K562 (cell line): ENCODE data around the gene CLDN7. TPM values are rescaled to one million over a fixed set of nuclear protein-coding genes. Genes with fewer than 3 reads are reported as not detected.

Source experiments
- CAMTA2 ChIP-seq: fragments of 250-450 bp; sonication (Bioruptor Pico); conservative IDR thresholded peaks from 2 replicates; pipeline ENCODE4 v1.5.1; 2022
- CBFA2T3 ChIP-seq: fragments of 450-650 bp; IDR thresholded peaks from 2 replicates; pipeline ENCODE4 v1.6.1; 2017
- CHCHD3 ChIP-seq: fragments of 250-450 bp; sonication (Bioruptor Pico); IDR thresholded peaks from 2 replicates; pipeline ENCODE4 v2.1.2; 2022; ENCODE audit warnings: mild to moderate bottlenecking
- CREB1 ChIP-seq, 2 experiments: sonication (generic) in 1 of 2; formaldehyde crosslinking in 1 of 2; IDR thresholded peaks; 2 replicates each; pipeline versions ENCODE4 v1.6.1 to v1.8.0; 2012 to 2022; ENCODE audit warnings: inconsistent platforms in 1 of 2, mild to moderate bottlenecking in 1 of 2, missing genetic modification reagents in 1 of 2, moderate library complexity in 1 of 2
- HDGF ChIP-seq: fragments of 450-650 bp; IDR thresholded peaks from 2 replicates; pipeline ENCODE4 v1.6.1; 2016
- MAFG ChIP-seq: fragments of 450-650 bp; conservative IDR thresholded peaks from 2 replicates; pipeline ENCODE4 v1.6.1; 2016; ENCODE audit warnings: missing genetic modification characterization, missing compliant biosample characterization
- MIER1 ChIP-seq: fragments of 450-650 bp; IDR thresholded peaks from 2 replicates; pipeline ENCODE4 v1.6.1; 2016; ENCODE audit warnings: antibody characterized with exemption, mild to moderate bottlenecking, low read depth
- MYBL2 ChIP-seq, 2 experiments: fragments of 450-650 bp in 1 of 2; sonication (generic) in 1 of 2; formaldehyde crosslinking in 1 of 2; IDR thresholded peaks; 2 replicates each; pipeline versions ENCODE4 v1.6.1 to v1.8.1; 2017 to 2022; ENCODE audit warnings: borderline replicate concordance in 1 of 2, inconsistent platforms in 1 of 2, low read depth in 1 of 2, mild to moderate bottlenecking in 1 of 2, missing genetic modification reagents in 1 of 2, moderate library complexity in 1 of 2
- PRPF4 ChIP-seq: fragments of 200-400 bp; formaldehyde crosslinking; IDR thresholded peaks from one replicate; pipeline ENCODE4 v1.6.1; 2017; ENCODE audit warnings: low read length, low read depth, mild to moderate bottlenecking; ENCODE audit not compliant: insufficient read depth, poor library complexity, severe bottlenecking
- RAD51 ChIP-seq: fragments of 450-650 bp; IDR thresholded peaks from 2 replicates; pipeline ENCODE4 v1.7.1; 2016; ENCODE audit warnings: low read depth, mild to moderate bottlenecking, borderline replicate concordance
- SAP30 ChIP-seq: fragments of 200-600 bp; sonication (generic); IDR thresholded peaks from 2 replicates; pipeline ENCODE4 v1.6.1; 2012; ENCODE audit warnings: borderline replicate concordance, low read depth, mild to moderate bottlenecking, moderate library complexity, low read length, control low read depth, inconsistent platforms; ENCODE audit not compliant: insufficient read depth, poor library complexity, severe bottlenecking
- TAF1 ChIP-seq: IDR thresholded peaks from 2 replicates; pipeline ENCODE4 v1.6.1; 2011; ENCODE audit warnings: mild to moderate bottlenecking, low read length, moderate library complexity; ENCODE audit not compliant: insufficient read depth, control insufficient read depth, severe bottlenecking; ENCODE audit errors: extremely low read depth
- TBP ChIP-seq: optimal IDR thresholded peaks from 2 replicates; pipeline ENCODE3; 2011; ENCODE audit warnings: low read depth, low read length, improper control_type of control experiment
- ZBTB5 ChIP-seq: fragments of 450-650 bp; IDR thresholded peaks from 2 replicates; pipeline ENCODE4 v1.6.1; 2017; ENCODE audit warnings: antibody characterized with exemption
- polyA plus RNA-seq, 8 experiments: library from polyadenylated mRNA; depleted of rRNA in 4 of 8; stranded (reverse) in 5 of 8; unstranded in 3 of 8; fragments of >200 nt; fragmentation: Nextera tagmentation in 2 of 8; fragmentation: Illumina TruSeq in 1 of 8; extraction: Ambion mirVana in 2 of 8; extraction: Trizol in 1 of 8; gene quantifications; 2 replicates each; pipeline versions ENCODE4 v1.2.1 to v1.2.3, GENCODE V29; 2011 to 2014; ENCODE audit warnings: inconsistent platforms in 1 of 8, missing spikeins in 1 of 8
- total RNA-seq, 7 experiments: library from RNA; depleted of rRNA in 6 of 7; stranded (reverse); fragments of >200 nt in 6 of 7; fragmentation: Illumina TruSeq in 2 of 7; extraction: Trizol in 2 of 7; gene quantifications; 2 replicates each; pipeline versions ENCODE4 v1.2.1 to v1.2.3, GENCODE V29; 2011 to 2021; ENCODE audit warnings: low replicate concordance in 1 of 7
- TF ChIP-seq, protein P1 (sequence below): fragments of 150-350 bp; IDR thresholded peaks from 2 replicates; pipeline ENCODE4 v1.6.1; 2014; ENCODE audit warnings: low read depth, mild to moderate bottlenecking, low read length, borderline replicate concordance
- TF ChIP-seq, protein P2 (sequence below), 2 experiments: IDR thresholded peaks; 2 replicates each; pipeline ENCODE4 v1.6.1; 2011; ENCODE audit warnings: borderline replicate concordance in 1 of 2, control low read depth in 1 of 2, low read depth in 1 of 2, low read length in 1 of 2, mild to moderate bottlenecking in 1 of 2, mixed read lengths in 1 of 2, moderate library complexity in 1 of 2; ENCODE audit not compliant: insufficient read depth in 1 of 2, insufficient read length in 1 of 2, poor library complexity in 1 of 2, severe bottlenecking in 1 of 2; ENCODE audit errors: extremely low read depth in 1 of 2
- TF ChIP-seq, protein P3 (sequence below): fragments of 450-650 bp; IDR thresholded peaks from 2 replicates; pipeline ENCODE4 v1.6.1; 2016; ENCODE audit warnings: antibody characterized with exemption

Gene CLDN7
- total and polyA plus RNA-seq, 9 of the 15 experiments (the other 6 are each of a cell fraction or from before 2014, with no cell fraction given), result 2.2 to 14.5 (median 7.6) TPM

DNA sequence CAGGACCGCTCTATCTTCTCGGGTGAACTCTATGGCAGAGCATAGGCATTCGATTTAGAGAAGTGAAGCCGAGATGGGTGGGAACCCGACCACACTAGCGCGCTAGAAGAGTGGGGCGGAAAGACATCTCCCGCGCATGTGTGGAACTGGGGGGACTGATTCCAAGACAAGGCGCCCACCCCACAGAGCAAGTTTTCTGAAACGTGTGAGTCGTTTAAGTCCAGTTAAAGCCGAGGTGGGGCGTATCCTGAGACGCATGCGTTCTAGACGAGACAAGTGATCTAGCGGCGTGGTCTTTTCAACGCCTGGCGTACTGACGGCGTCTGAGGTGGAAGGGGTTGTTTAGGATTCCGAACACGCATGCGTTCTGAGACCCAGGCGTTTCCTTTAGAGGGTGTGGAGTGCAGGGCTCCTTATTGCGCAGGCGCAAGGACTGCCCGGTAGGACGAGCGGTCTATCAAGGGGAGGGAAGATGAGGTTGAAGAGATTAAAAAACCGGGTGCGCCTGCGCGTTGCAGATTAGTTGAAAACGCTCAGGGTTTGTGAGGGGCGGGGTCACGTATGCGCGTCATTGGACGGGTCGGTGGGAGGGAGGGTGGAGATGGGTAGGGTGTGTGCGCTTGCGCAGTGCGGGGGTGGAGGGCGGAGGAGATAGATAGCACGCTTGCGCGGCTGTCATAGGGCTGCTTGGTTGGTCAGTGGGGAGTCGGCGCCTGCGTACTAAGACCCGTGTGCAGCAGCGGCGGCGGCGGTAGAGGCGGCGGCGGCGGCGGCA lies 44.8 kb upstream of the CLDN7 start, which contains the start of gene EIF5A (continued):
- TF ChIP-seq ZBTB5 (no peak), SAP30 (peak; percentile 37), CAMTA2 (CRISPR knock-in tag) (no peak), RAD51 (no peak), MAFG (no peak), CBFA2T3 (no peak), TBP (peak; percentile 58), PRPF4 (no peak), CHCHD3 (CRISPR knock-in tag) (no peak), TAF1 (peak; percentile 85), HDGF (peak; percentile 72; the same call in 1 of the 2 replicates), MYBL2 (IDR thresholded peaks at IDR 0.05; ENCODE audit: low read depth) (no peak), MYBL2 (CRISPR knock-in tag; IDR thresholded peaks at IDR 0.05; ENCODE audit: borderline replicate concordance) (no peak), MIER1 (no peak), CREB1 (IDR thresholded peaks at IDR 0.05) (peak; percentile 69; the same call in 1 of the 2 replicates), CREB1 (CRISPR knock-in tag; IDR thresholded peaks at IDR 0.05) (peak; percentile 71; the same call in 1 of the 2 replicates)
- TF ChIP-seq, protein P1, sequence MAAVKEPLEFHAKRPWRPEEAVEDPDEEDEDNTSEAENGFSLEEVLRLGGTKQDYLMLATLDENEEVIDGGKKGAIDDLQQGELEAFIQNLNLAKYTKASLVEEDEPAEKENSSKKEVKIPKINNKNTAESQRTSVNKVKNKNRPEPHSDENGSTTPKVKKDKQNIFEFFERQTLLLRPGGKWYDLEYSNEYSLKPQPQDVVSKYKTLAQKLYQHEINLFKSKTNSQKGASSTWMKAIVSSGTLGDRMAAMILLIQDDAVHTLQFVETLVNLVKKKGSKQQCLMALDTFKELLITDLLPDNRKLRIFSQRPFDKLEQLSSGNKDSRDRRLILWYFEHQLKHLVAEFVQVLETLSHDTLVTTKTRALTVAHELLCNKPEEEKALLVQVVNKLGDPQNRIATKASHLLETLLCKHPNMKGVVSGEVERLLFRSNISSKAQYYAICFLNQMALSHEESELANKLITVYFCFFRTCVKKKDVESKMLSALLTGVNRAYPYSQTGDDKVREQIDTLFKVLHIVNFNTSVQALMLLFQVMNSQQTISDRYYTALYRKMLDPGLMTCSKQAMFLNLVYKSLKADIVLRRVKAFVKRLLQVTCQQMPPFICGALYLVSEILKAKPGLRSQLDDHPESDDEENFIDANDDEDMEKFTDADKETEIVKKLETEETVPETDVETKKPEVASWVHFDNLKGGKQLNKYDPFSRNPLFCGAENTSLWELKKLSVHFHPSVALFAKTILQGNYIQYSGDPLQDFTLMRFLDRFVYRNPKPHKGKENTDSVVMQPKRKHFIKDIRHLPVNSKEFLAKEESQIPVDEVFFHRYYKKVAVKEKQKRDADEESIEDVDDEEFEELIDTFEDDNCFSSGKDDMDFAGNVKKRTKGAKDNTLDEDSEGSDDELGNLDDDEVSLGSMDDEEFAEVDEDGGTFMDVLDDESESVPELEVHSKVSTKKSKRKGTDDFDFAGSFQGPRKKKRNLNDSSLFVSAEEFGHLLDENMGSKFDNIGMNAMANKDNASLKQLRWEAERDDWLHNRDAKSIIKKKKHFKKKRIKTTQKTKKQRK, result no peak
- TF ChIP-seq, protein P2, sequence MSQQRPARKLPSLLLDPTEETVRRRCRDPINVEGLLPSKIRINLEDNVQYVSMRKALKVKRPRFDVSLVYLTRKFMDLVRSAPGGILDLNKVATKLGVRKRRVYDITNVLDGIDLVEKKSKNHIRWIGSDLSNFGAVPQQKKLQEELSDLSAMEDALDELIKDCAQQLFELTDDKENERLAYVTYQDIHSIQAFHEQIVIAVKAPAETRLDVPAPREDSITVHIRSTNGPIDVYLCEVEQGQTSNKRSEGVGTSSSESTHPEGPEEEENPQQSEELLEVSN (IDR thresholded peaks at IDR 0.05; ENCODE audit: borderline replicate concordance in 1 of 2, extremely low read depth in 1 of 2, insufficient read depth in 1 of 2, insufficient read length in 1 of 2, low read depth in 1 of 2, low read length in 1 of 2, poor library complexity in 1 of 2, severe bottlenecking in 1 of 2), result peak in 1 of 2 experiments; percentile 14
- TF ChIP-seq, protein P3, sequence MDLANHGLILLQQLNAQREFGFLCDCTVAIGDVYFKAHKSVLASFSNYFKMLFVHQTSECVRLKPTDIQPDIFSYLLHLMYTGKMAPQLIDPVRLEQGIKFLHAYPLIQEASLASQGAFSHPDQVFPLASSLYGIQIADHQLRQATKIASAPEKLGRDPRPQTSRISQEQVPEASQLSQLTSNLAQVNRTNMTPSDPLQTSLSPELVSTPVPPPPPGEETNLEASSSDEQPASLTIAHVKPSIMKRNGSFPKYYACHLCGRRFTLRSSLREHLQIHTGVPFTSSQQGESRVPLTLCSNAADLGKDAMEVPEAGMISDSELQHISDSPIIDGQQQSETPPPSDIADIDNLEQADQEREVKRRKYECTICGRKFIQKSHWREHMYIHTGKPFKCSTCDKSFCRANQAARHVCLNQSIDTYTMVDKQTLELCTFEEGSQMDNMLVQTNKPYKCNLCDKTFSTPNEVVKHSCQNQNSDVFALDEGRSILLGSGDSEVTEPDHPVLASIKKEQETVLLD, result peak; percentile 99
